ENCODE measurements around the gene CWC27.
"Not testable (repeated sequence)": the region's sequence is repeated elsewhere in the genome, so short reads cannot be mapped to it uniquely, and the experiment has no call there.

The CWC27 gene

GRCh38 chr5:64786372-64786771 is 17.6 kb downstream of the CWC27 start:
- DNase-seq (ENCODE audit: low read depth, low spot score), result no peak
- no peak overlapping the region for H3K27ac ChIP-seq

GRCh38 chr5:64788156-64788555 is 19.4 kb downstream of the CWC27 start:
- no peak overlapping the region for H3K27ac ChIP-seq
- no peak for DNase-seq (ENCODE audit: low read depth, low spot score)

GRCh38 chr5:64789457-64789856 is 20.7 kb downstream of the CWC27 start:
- H3K27ac ChIP-seq, result no peak overlapping the region
- no peak for DNase-seq (ENCODE audit: low read depth, low spot score)

GRCh38 chr5:64790210-64790609 is 21.5 kb downstream of the CWC27 start:
- DNase-seq (ENCODE audit: low read depth, low spot score), result no peak

GRCh38 chr5:64792469-64792868 is 23.7 kb downstream of the CWC27 start:
- no peak overlapping the region for H3K27ac ChIP-seq
- DNase-seq (ENCODE audit: low read depth, low spot score), result no peak

More at GRCh38 chr5:64790210-64790609, 21.5 kb downstream of the CWC27 start:
- H3K27ac ChIP-seq, result no peak overlapping the region

GRCh38 chr5:64794053-64794770 is 25.5 kb downstream of the CWC27 start:
- no peak for DNase-seq (ENCODE audit: low read depth, low spot score)
- H3K27ac ChIP-seq, result no peak overlapping the region

- no peak overlapping the region for H3K27ac ChIP-seq
- DNase-seq (ENCODE audit: low read depth, low spot score), result no peak
Observed at GRCh38 chr5:64796301-64796700, 27.6 kb downstream of the CWC27 start.

- no peak overlapping the region for H3K27ac ChIP-seq
- DNase-seq (ENCODE audit: low read depth, low spot score), result no peak
Observed at GRCh38 chr5:64800926-64801325, 32.2 kb downstream of the CWC27 start.

GRCh38 chr5:64806537-64806936 is 37.8 kb downstream of the CWC27 start:
- H3K27ac ChIP-seq, result no peak overlapping the region
- DNase-seq (ENCODE audit: low read depth, low spot score), result no peak

GRCh38 chr5:64807520-64807919 is 38.8 kb downstream of the CWC27 start:
- peak; percentile 6 for DNase-seq (ENCODE audit: low read depth, low spot score)
- no peak overlapping the region for H3K27ac ChIP-seq

- peak; percentile 6 for DNase-seq (ENCODE audit: low read depth, low spot score)
- H3K27ac ChIP-seq, result no peak overlapping the region
Observed at GRCh38 chr5:64811050-64811640, 42.4 kb downstream of the CWC27 start.

GRCh38 chr5:64814073-64814472 is 45.3 kb downstream of the CWC27 start:
- no peak overlapping the region for H3K27ac ChIP-seq
- DNase-seq (ENCODE audit: low read depth, low spot score), result no peak

- DNase-seq (ENCODE audit: low read depth, low spot score), result no peak
- H3K27ac ChIP-seq, result no peak overlapping the region
Observed at GRCh38 chr5:64818245-64818644, 49.5 kb downstream of the CWC27 start.

GRCh38 chr5:64819345-64819744 is 50.6 kb downstream of the CWC27 start:
- not testable (repeated sequence) for DNase-seq (ENCODE audit: low read depth, low spot score)

GRCh38 chr5:64822320-64822719 is 53.6 kb downstream of the CWC27 start:
- DNase-seq (ENCODE audit: low read depth, low spot score), result no peak
- H3K27ac ChIP-seq, result no peak overlapping the region

More at GRCh38 chr5:64819345-64819744, 50.6 kb downstream of the CWC27 start:
- H3K27ac ChIP-seq, result not testable (repeated sequence)

GRCh38 chr5:64826541-64826940 is 57.8 kb downstream of the CWC27 start:
- no peak overlapping the region for H3K27ac ChIP-seq
- DNase-seq (ENCODE audit: low read depth, low spot score), result no peak

- H3K27ac ChIP-seq, result no peak overlapping the region
- DNase-seq (ENCODE audit: low read depth, low spot score), result no peak
Observed at GRCh38 chr5:64827703-64828102, 59.0 kb downstream of the CWC27 start.

GRCh38 chr5:64830650-64831049 is 61.9 kb downstream of the CWC27 start:
- H3K27ac ChIP-seq; DNase-seq (ENCODE audit: low read depth, low spot score): not testable (repeated sequence)

GRCh38 chr5:64831996-64832395 is 63.3 kb downstream of the CWC27 start:
- no peak for DNase-seq (ENCODE audit: low read depth, low spot score)
- H3K27ac ChIP-seq, result no peak overlapping the region

GRCh38 chr5:64834037-64834436 is 65.3 kb downstream of the CWC27 start:
- DNase-seq (ENCODE audit: low read depth, low spot score), result no peak

GRCh38 chr5:64834611-64835010 is 65.9 kb downstream of the CWC27 start:
- H3K27ac ChIP-seq, result no peak overlapping the region
- DNase-seq (ENCODE audit: low read depth, low spot score), result no peak

More at GRCh38 chr5:64834037-64834436, 65.3 kb downstream of the CWC27 start:
- no peak overlapping the region for H3K27ac ChIP-seq

GRCh38 chr5:64835266-64835665 is 66.5 kb downstream of the CWC27 start:
- no peak overlapping the region for H3K27ac ChIP-seq
- no peak for DNase-seq (ENCODE audit: low read depth, low spot score)

Data from epithelial cell of prostate (primary cell).